ENCODE data around the gene MYG1. TPM values are rescaled to one million over a fixed set of nuclear protein-coding genes. Genes with fewer than 3 reads are reported as not detected.
A peak's percentile ranks its signal among the peaks of the same experiment; 100 is the strongest.

MYG1 gene
- total and polyA plus RNA-seq, 9 donors, result 29.9 to 80.3 (median 57.8) TPM

DNA sequence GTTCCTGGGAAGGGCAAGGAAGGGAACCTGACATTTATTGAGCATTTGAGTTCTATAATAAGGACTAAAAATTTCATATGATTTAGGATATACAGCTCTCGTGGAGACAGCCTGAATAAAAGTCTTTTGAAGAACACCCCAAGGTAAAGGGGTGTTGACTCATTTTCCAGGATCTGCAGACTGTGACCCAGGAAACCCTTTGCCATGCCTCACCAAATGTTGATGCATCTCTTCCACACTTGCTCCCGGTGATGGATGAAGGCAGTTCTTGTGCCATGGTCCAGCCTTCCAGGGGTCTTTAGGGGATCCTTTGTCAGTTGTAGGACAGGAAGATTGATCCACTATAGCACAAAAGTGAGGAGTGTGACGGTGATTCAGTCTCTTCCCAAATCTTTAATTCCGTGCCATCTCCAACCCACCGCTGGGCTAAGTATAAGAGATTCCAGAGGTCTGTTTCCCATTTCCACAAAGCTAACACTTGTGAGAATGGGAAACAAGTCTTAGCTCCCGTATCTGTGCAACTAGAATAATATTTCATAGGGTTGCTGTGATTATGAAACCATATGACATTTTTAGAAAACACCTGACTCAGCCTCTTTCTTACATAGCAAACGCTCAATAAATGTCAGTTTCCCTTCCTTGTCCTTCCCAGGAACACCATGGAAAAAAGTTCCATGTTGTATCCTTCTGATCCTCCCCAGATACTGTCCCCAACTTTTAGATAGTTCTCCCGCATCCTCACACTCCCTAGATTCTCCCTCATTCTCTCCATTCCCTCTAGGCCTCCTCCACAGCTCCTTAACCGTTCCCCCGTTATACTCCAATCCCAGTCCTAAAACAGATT is 21.1 kb downstream of the MYG1 start:
- no peak for TF ChIP-seq POLR2A (IDR thresholded peaks at IDR 0.05)
- TF ChIP-seq, protein P1, sequence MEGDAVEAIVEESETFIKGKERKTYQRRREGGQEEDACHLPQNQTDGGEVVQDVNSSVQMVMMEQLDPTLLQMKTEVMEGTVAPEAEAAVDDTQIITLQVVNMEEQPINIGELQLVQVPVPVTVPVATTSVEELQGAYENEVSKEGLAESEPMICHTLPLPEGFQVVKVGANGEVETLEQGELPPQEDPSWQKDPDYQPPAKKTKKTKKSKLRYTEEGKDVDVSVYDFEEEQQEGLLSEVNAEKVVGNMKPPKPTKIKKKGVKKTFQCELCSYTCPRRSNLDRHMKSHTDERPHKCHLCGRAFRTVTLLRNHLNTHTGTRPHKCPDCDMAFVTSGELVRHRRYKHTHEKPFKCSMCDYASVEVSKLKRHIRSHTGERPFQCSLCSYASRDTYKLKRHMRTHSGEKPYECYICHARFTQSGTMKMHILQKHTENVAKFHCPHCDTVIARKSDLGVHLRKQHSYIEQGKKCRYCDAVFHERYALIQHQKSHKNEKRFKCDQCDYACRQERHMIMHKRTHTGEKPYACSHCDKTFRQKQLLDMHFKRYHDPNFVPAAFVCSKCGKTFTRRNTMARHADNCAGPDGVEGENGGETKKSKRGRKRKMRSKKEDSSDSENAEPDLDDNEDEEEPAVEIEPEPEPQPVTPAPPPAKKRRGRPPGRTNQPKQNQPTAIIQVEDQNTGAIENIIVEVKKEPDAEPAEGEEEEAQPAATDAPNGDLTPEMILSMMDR (IDR thresholded peaks at IDR 0.05), result no peak
- TF ChIP-seq EP300 (IDR thresholded peaks at IDR 0.05), result peak; percentile 10
- intact Hi-C loops (cut with DNase I), result loop anchor here (2.0 to 10.0 kb wide), 2 partner anchors 24 to 184 kb away; partner anchors contain the start of genes NPFF (in 4 of the 4) and TARBP2 (in 4 of the 4)

DNA sequence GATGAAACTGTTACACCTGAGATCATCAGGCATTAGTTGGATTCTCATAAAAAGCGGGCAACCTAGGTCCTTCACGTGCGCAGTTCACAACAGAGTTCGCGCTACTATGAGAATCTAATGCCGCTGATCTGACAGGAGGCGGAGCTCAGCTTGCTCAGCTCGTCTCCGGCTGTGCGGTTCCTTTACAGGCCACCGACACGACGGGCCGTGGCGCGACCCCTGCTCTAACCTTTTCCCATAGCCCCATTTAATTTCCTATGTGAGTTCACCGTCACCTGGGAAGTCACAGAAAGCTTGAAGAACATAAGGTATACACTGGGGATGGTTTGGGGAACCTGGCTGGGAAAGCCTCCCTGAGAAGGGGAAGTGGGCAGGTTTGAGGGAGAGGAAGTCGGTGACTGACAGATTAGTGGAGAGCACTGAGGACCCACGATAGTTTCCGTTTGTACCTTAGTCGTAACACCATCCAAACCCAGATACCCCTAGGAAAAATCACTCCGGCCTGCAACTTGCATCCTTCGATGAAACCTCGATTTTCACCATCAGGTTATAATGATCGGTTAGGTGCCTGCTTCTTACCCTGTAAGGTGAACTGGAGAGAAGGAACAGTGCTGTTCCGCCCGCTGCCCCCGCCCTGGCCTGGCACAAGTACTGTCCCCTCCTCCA is 24.8 kb downstream of the MYG1 start:
- intact Hi-C loops (cut with DNase I), result loop anchor here (2.0 to 10.0 kb wide), 2 partner anchors 21 to 181 kb away; partner anchors contain the start of genes NPFF (in 4 of the 4) and TARBP2 (in 4 of the 4)
- TF ChIP-seq POLR2A (IDR thresholded peaks at IDR 0.05), result no peak
- no peak for TF ChIP-seq EP300 (IDR thresholded peaks at IDR 0.05)
- TF ChIP-seq, protein P1 (IDR thresholded peaks at IDR 0.05), result no peak
- H3K36me3 ChIP-seq, result no peaks in the 10 kb centered on the region
- H3K4me3 ChIP-seq, result peak overlapping the region; percentile 57
- peak in 4 of 5 donors; percentile 28 to 51 (median 48) for DNase-seq
- H3K4me1 ChIP-seq (ENCODE audit: insufficient read depth), result peaks cover 9% of the 10 kb centered on the region
- WGBS, 3 donors, result 64 to 68% (median 65%) methylated on average over 28 of the region's 28 CpGs
- H3K27ac ChIP-seq, result peak overlapping the region; percentile 81 to 87
- H3K27me3 ChIP-seq, result no peaks in the 10 kb centered on the region
- no peaks in the 10 kb centered on the region for H3K9me3 ChIP-seq

More for the DNA sequence above, 21.1 kb downstream of the MYG1 start:
- Histone ChIP-seq H3K4me1 (ENCODE audit: insufficient read depth) (peaks cover 6% of the 10 kb centered on the region), H3K9me3 (no peaks in the 10 kb centered on the region), H3K27ac (peak overlapping the region; percentile 71 to 76), H3K4me3 (peak overlapping the region; percentile 69), H3K36me3 (no peaks in the 10 kb centered on the region), H3K27me3 (no peaks in the 10 kb centered on the region)
- WGBS, 3 donors, result 28 to 40% (median 36%) methylated on average over 10 of the region's 10 CpGs
- no peak for DNase-seq

DNA sequence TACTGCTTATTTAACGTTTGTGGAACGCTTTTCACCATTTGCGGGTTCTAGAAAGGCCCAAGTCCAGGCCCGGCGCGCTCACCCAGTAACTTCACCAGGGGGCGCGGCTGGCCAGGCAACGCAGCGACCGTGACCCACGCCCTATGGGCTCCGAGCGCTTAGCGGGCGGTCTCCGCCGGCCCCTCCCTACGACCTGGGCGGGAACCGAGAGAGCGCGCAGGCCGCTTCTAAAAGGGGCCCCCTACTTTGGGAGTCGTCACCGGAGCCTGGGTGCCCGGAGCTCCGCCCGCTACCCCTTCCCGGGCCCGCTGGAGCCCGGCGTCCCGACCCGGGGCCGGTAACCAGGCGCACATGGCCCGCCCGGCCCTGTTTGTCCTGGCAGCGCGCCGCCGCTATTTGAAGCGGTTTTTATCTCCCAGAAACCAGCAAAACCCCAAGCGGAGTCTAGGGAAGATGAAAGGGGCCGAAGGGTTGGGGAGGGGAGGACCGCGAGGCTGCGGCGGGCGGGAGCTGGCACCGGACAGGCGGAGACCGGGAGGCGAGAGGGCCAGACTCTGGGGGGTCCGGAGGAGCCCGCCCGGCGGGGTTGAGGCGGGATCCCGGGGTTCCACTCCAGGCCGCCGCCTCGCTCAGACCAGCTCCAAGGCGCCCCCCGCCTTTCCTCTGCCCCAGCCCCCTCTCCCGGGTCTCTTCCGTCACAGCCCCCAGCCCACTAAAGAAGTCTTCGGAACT is 25.4 kb downstream of the MYG1 start:
- DNase-seq, result peak; percentile 92 to 95 (median 93)
- Histone ChIP-seq H3K36me3 (no peaks in the 10 kb centered on the region), H3K27ac (peak overlapping the region; percentile 81 to 87), H3K4me3 (peak overlapping the region; percentile 57), H3K4me1 (ENCODE audit: insufficient read depth) (peaks cover 9% of the 10 kb centered on the region), H3K27me3 (no peaks in the 10 kb centered on the region), H3K9me3 (no peaks in the 10 kb centered on the region)
- intact Hi-C loops (cut with DNase I), result loop anchor here (1.0 to 10.0 kb wide), 3 partner anchors 20 to 180 kb away; partner anchors contain the start of genes NPFF (in 4 of the 4) and TARBP2 (in 4 of the 4)
- TF ChIP-seq POLR2A (IDR thresholded peaks at IDR 0.05) (peak; percentile 69), EP300 (IDR thresholded peaks at IDR 0.05) (no peak)
- TF ChIP-seq, protein P1 (IDR thresholded peaks at IDR 0.05), result peak; percentile 81 to 94 (median 92)
- WGBS, 3 donors, result 0% methylated on average over 50 to 69 of the region's 69 CpGs

Data from ovary (tissue), 9 donors.